Osteocyte (in vitro differentiated cells): ENCODE results near the gene UBA52. TPM values are rescaled to one million over a fixed set of nuclear protein-coding genes. Genes with fewer than 3 reads are reported as not detected.
"Not testable (repeated sequence)": the region's sequence is repeated elsewhere in the genome, so short reads cannot be mapped to it uniquely, and the experiment has no call there.

Source experiments
- DNase-seq: peaks from one replicate; pipeline ENCODE4 v3.0.0; 2021; ENCODE audit warnings: mixed read lengths; ENCODE audit not compliant: unreplicated experiment; ENCODE audit errors: extremely low spot score
- H3K27ac Mint-ChIP-seq: one replicate; pipeline ENCODE4 v1.8.0; 2021; ENCODE audit warnings: mild to moderate bottlenecking, mixed read lengths; ENCODE audit not compliant: unreplicated experiment
- H3K27me3 Mint-ChIP-seq: one replicate; pipeline ENCODE4 v1.8.0; 2021; ENCODE audit warnings: mixed read lengths; ENCODE audit not compliant: unreplicated experiment
- H3K36me3 Mint-ChIP-seq: one replicate; pipeline ENCODE4 v1.8.0; 2021; ENCODE audit warnings: mixed read lengths; ENCODE audit not compliant: unreplicated experiment
- H3K4me1 Mint-ChIP-seq: one replicate; pipeline ENCODE4 v1.8.0; 2021; ENCODE audit warnings: mixed read lengths; ENCODE audit not compliant: unreplicated experiment
- H3K4me3 Mint-ChIP-seq: one replicate; pipeline ENCODE4 v1.8.0; 2021; ENCODE audit warnings: mild to moderate bottlenecking, moderate library complexity, mixed read lengths; ENCODE audit not compliant: unreplicated experiment
- H3K9me3 Mint-ChIP-seq: one replicate; pipeline ENCODE4 v1.8.0; 2021; ENCODE audit warnings: mixed read lengths; ENCODE audit not compliant: unreplicated experiment
- CTCF ChIP-seq: fragments of 200-600 bp; sonication (generic); IDR thresholded peaks from 2 replicates; pipeline ENCODE4 v1.5.0; 2021; ENCODE audit warnings: antibody characterized with exemption, mild to moderate bottlenecking, moderate library complexity
- long read RNA-seq: library from polyadenylated mRNA; unstranded; transcript quantifications from one replicate; pipeline ENCODE4 v2.0.0, GENCODE V29; 2021
- total RNA-seq: library from RNA; stranded (reverse); gene quantifications from 2 replicates; pipeline ENCODE4 v1.2.1, GENCODE V29; 2021

UBA52 gene
- 1,032 and 1,081 TPM in 2 replicates for total RNA-seq
- long read RNA-seq, transcript UBA52-209 (4 exons, 514 nt) = minor isoform, 36 of 331 reads
- long read RNA-seq, transcript UBA52-201 (5 exons, 572 nt) = major isoform, 238 of 331 reads
- long read RNA-seq, transcript UBA52-202 (5 exons, 2,845 nt) = minor isoform, 53 of 331 reads
- long read RNA-seq, partial matches to known transcripts = 0 of 331 reads
- long read RNA-seq, other reads (novel, unspliced or antisense) = 3 of 331 reads

- peak within 1 kb of the TSS; percentile 89 for H3K4me3 Mint-ChIP-seq
Measured at GRCh38 chr19:18571564-18572344, at the start of gene UBA52. TSS of gene UBA52 (plus strand) at chr19:18571857. CDS start at chr19:18573301, 1,444 bp downstream.

GRCh38 chr19:18522124-18522861, 49.4 kb upstream of the UBA52 start:
- H3K27me3 Mint-ChIP-seq = no peaks in the 10 kb centered on the region
- peak; percentile 100 for DNase-seq
- H3K4me3 Mint-ChIP-seq = peak overlapping the region; percentile 94
- H3K4me1 Mint-ChIP-seq = peaks cover 18% of the 10 kb centered on the region
- peak; percentile 23 for TF ChIP-seq CTCF
- H3K27ac Mint-ChIP-seq = peak overlapping the region; percentile 99
- no peaks in the 10 kb centered on the region for H3K36me3 Mint-ChIP-seq
- H3K9me3 Mint-ChIP-seq = no peaks in the 10 kb centered on the region

More at GRCh38 chr19:18571564-18572344, at the start of gene UBA52:
- Mint-ChIP-seq H3K9me3 (no peaks in the 10 kb centered on the region), H3K27me3 (no peaks in the 10 kb centered on the region), H3K4me1 (peaks cover 18% of the 10 kb centered on the region), H3K36me3 (peaks cover 23% of the 10 kb centered on the region), H3K27ac (peak within 1 kb of the TSS; percentile 94)
- DNase-seq = peak; percentile 99
- no peak for TF ChIP-seq CTCF

- Mint-ChIP-seq H3K4me3 (peak overlapping the region; percentile 94), H3K27ac (peak overlapping the region; percentile 99), H3K4me1 (peaks cover 18% of the 10 kb centered on the region)
- not testable (repeated sequence) for DNase-seq, H3K9me3 Mint-ChIP-seq, H3K36me3 Mint-ChIP-seq, H3K27me3 Mint-ChIP-seq
Measured at GRCh38 chr19:18522862-18523440, 48.7 kb upstream of the UBA52 start.

- Mint-ChIP-seq H3K36me3 (no peaks in the 10 kb centered on the region), H3K27me3 (no peaks in the 10 kb centered on the region), H3K4me1 (peaks cover 18% of the 10 kb centered on the region), H3K4me3 (no peak overlapping the region), H3K9me3 (no peaks in the 10 kb centered on the region), H3K27ac (no peak overlapping the region)
- DNase-seq = no peak
- TF ChIP-seq CTCF = no peak
Measured at GRCh38 chr19:18523841-18524240, 47.8 kb upstream of the UBA52 start.

- Mint-ChIP-seq H3K27ac (no peak overlapping the region), H3K9me3 (no peaks in the 10 kb centered on the region), H3K4me3 (no peak overlapping the region), H3K36me3 (no peaks in the 10 kb centered on the region), H3K4me1 (peaks cover 11% of the 10 kb centered on the region), H3K27me3 (no peaks in the 10 kb centered on the region)
- TF ChIP-seq CTCF = no peak
- DNase-seq = no peak
Measured at GRCh38 chr19:18526316-18526715, 45.3 kb upstream of the UBA52 start.
